Measurements from ENCODE around the gene TMC3.

DNA sequence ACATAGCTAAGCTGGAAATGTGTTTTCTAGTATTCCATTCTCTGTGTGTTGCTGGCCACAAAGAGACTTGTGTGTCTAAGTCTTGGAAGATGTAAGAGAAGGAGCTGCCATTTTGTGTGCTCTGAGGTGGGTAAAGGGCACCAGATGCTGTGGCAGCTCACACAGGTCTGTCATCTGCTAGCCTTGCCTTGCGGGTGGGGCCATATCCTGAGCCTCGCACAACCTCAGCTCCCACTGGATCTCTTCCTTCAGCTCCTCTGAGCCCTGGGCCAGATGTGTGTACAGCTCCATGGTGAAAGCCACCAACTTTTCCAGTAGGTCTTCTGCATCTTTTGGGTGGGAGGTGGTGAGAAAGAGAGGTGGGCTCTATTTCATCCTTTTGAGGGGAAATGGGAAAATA is 6.7 kb upstream of the TMC3 start:
- TF ChIP-seq POLR2AphosphoS5 (IDR thresholded peaks at IDR 0.05) (no peak), POLR2A (IDR thresholded peaks at IDR 0.05) (no peak), EP300 (IDR thresholded peaks at IDR 0.05) (no peak)
- TF ChIP-seq, protein P1, sequence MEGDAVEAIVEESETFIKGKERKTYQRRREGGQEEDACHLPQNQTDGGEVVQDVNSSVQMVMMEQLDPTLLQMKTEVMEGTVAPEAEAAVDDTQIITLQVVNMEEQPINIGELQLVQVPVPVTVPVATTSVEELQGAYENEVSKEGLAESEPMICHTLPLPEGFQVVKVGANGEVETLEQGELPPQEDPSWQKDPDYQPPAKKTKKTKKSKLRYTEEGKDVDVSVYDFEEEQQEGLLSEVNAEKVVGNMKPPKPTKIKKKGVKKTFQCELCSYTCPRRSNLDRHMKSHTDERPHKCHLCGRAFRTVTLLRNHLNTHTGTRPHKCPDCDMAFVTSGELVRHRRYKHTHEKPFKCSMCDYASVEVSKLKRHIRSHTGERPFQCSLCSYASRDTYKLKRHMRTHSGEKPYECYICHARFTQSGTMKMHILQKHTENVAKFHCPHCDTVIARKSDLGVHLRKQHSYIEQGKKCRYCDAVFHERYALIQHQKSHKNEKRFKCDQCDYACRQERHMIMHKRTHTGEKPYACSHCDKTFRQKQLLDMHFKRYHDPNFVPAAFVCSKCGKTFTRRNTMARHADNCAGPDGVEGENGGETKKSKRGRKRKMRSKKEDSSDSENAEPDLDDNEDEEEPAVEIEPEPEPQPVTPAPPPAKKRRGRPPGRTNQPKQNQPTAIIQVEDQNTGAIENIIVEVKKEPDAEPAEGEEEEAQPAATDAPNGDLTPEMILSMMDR (IDR thresholded peaks at IDR 0.05), result no peak

All from sigmoid colon (tissue), 4 donors.